Lung microvascular endothelial cell (primary cell): ENCODE data around the gene PTPN9. TPM values are rescaled to one million over a fixed set of nuclear protein-coding genes. Genes with fewer than 3 reads are reported as not detected.
A peak's percentile ranks its signal among the peaks of the same experiment; 100 is the strongest.
"Not testable (repeated sequence)": the region's sequence is repeated elsewhere in the genome, so short reads cannot be mapped to it uniquely, and the experiment has no call there.

Experiments
- DNase-seq, 2 donors: peaks; one replicate each; pipeline versions ENCODE4 v3.0.0 to v3.0.0-alpha.2; 2010; ENCODE audit warnings: low read depth in 2 of 2
- total RNA-seq: library from RNA; depleted of rRNA; stranded (reverse); fragments of >200 nt; gene quantifications from 2 replicates; pipeline ENCODE4 v1.2.1, GENCODE V29; 2014

PTPN9 gene
- total RNA-seq, 1 donor from 2014 or later = 9.7 TPM

GRCh38 chr15:75583701-75584100 is 4.6 kb upstream of the PTPN9 start:
- DNase-seq = no peak

GRCh38 chr15:75582943-75583342 is 3.8 kb upstream of the PTPN9 start:
- DNase-seq = not testable (repeated sequence)

- peak; percentile 30 to 45 for DNase-seq
These were observed 755 bp downstream of the PTPN9 start for GRCh38 chr15:75578173-75578947.

GRCh38 chr15:75577401-75578172 is 1.5 kb downstream of the PTPN9 start:
- peak; percentile 25 to 26 for DNase-seq

- DNase-seq = no peak
These were observed 5.3 kb downstream of the PTPN9 start for GRCh38 chr15:75573648-75574384.

GRCh38 chr15:75570126-75570845 is 8.8 kb downstream of the PTPN9 start:
- peak in 1 of 2 donors; percentile 34 for DNase-seq

GRCh38 chr15:75565062-75565970 is 13.8 kb downstream of the PTPN9 start:
- DNase-seq = no peak

GRCh38 chr15:75561888-75562287 is 17.2 kb downstream of the PTPN9 start:
- DNase-seq = no peak

GRCh38 chr15:75559360-75559759 is 19.8 kb downstream of the PTPN9 start:
- DNase-seq = not testable (repeated sequence)

- DNase-seq = not testable (repeated sequence)
These were observed 20.2 kb downstream of the PTPN9 start for GRCh38 chr15:75558955-75559354.

- DNase-seq = no peak
These were observed 24.4 kb downstream of the PTPN9 start for GRCh38 chr15:75554717-75555116.

GRCh38 chr15:75553659-75554058 is 25.5 kb downstream of the PTPN9 start:
- no peak for DNase-seq

GRCh38 chr15:75551091-75551490 is 28.0 kb downstream of the PTPN9 start:
- DNase-seq = no peak

GRCh38 chr15:75545064-75545463 is 34.1 kb downstream of the PTPN9 start:
- DNase-seq = no peak

- DNase-seq = no peak
These were observed 34.8 kb downstream of the PTPN9 start for GRCh38 chr15:75544359-75544758.

GRCh38 chr15:75542949-75543545 is 36.1 kb downstream of the PTPN9 start:
- not testable (repeated sequence) for DNase-seq

- peak in 1 of 2 donors; percentile 56 for DNase-seq
These were observed 36.7 kb downstream of the PTPN9 start for GRCh38 chr15:75542386-75542797.

GRCh38 chr15:75538376-75538775 is 40.7 kb downstream of the PTPN9 start:
- DNase-seq = no peak

GRCh38 chr15:75533945-75534344 is 45.2 kb downstream of the PTPN9 start:
- DNase-seq = no peak
